Upper lobe of right lung (tissue), 1 donor: ENCODE data around the gene MYCBP2. TPM values are rescaled to one million over a fixed set of nuclear protein-coding genes. Genes with fewer than 3 reads are reported as not detected.

Experiments used
- ATAC-seq: fragments of 200-7000 bp; cut with Tn5 transposase; one replicate; pipeline ENCODE4 v1.9.1; 2020; ENCODE audit warnings: mild to moderate bottlenecking, moderate library complexity
- DNase-seq: peaks from one replicate; pipeline ENCODE4 v3.0.0-alpha.2; 2020
- H3K27ac ChIP-seq: fragments of 200-600 bp; one replicate; pipeline ENCODE4 v1.8.0; 2022
- H3K27me3 ChIP-seq: fragments of 200-600 bp; one replicate; pipeline ENCODE4 v1.8.0; 2022; ENCODE audit warnings: mild to moderate bottlenecking
- H3K36me3 ChIP-seq: fragments of 200-600 bp; one replicate; pipeline ENCODE4 v1.8.0; 2022
- H3K4me1 ChIP-seq: fragments of 200-600 bp; one replicate; pipeline ENCODE4 v1.8.0; 2022
- H3K4me3 ChIP-seq: fragments of 200-600 bp; one replicate; pipeline ENCODE4 v1.8.0; 2022; ENCODE audit warnings: mild to moderate bottlenecking
- H3K9me3 ChIP-seq: fragments of 200-600 bp; one replicate; pipeline ENCODE4 v1.8.0; 2022
- CTCF ChIP-seq: fragments of 200-600 bp; IDR thresholded peaks from one replicate; pipeline ENCODE4 v1.8.0; 2022; ENCODE audit warnings: antibody characterized with exemption
- intact Hi-C: fragments of 100-400 bp; cut with DNase I; formaldehyde crosslinking; loops from one replicate; pipeline ENCODE4 v1.11.0; 2022
- total RNA-seq: library from RNA; stranded (reverse); fragmentation: NEBNext Ultra II Directional; extraction: Animal tissue kit (Norgen Biotek cat#: 25700); gene quantifications from one replicate; pipeline ENCODE4 v1.2.1, GENCODE V29; 2021
- donor health status: DM: no; HTN: yes; CAD: no; lungs with severe emphysema.

The MYCBP2 gene
- total RNA-seq, 1 donor from 2014 or later, result 94.2 TPM

- ATAC-seq, result no peak
- no peaks in the 10 kb centered on the region for H3K27me3 ChIP-seq
- no peak for DNase-seq
- peaks cover 24% of the 10 kb centered on the region for H3K4me1 ChIP-seq
- intact Hi-C loops, result no loop called here
- no peaks in the 10 kb centered on the region for H3K9me3 ChIP-seq
- TF ChIP-seq CTCF, result no peak
- no peak overlapping the region for H3K27ac ChIP-seq
- no peak overlapping the region for H3K4me3 ChIP-seq
- no peaks in the 10 kb centered on the region for H3K36me3 ChIP-seq
Measured at GRCh38 chr13:77029436-77029835, 297.5 kb downstream of the MYCBP2 start.

- ATAC-seq, result no peak
- intact Hi-C loops, result no loop called here
- Histone ChIP-seq H3K4me1 (peaks cover 36% of the 10 kb centered on the region), H3K9me3 (no peaks in the 10 kb centered on the region), H3K27ac (peak overlapping the region; percentile 99), H3K27me3 (no peaks in the 10 kb centered on the region), H3K4me3 (no peak overlapping the region), H3K36me3 (no peaks in the 10 kb centered on the region)
- no peak for TF ChIP-seq CTCF
- DNase-seq, result no peak
Measured at GRCh38 chr13:77028202-77028601, 298.7 kb downstream of the MYCBP2 start.

- peak within 1 kb of the TSS; percentile 99 for H3K27ac ChIP-seq
- H3K4me3 ChIP-seq, result peak within 1 kb of the TSS; percentile 94
- H3K36me3 ChIP-seq, result no peaks in the 10 kb centered on the region
- no peaks in the 10 kb centered on the region for H3K27me3 ChIP-seq
- ATAC-seq (peak; percentile 91), DNase-seq (peak; percentile 93)
- intact Hi-C loops, result no loop called here
- H3K4me1 ChIP-seq, result peaks cover 45% of the 10 kb centered on the region
- H3K9me3 ChIP-seq, result no peaks in the 10 kb centered on the region
- no peak for TF ChIP-seq CTCF
Measured at GRCh38 chr13:77026861-77027621, 299.9 kb downstream of the MYCBP2 start, which contains the start of gene FBXL3. FBXL3 (minus strand) TSS chr13:77027159; CDS start chr13:77021860, 5,299 bp downstream.

- DNase-seq (peak; percentile 94), ATAC-seq (peak; percentile 89)
- intact Hi-C loops, result no loop called here
- Histone ChIP-seq H3K27me3 (no peaks in the 10 kb centered on the region), H3K36me3 (no peaks in the 10 kb centered on the region), H3K9me3 (no peaks in the 10 kb centered on the region), H3K4me1 (peaks cover 52% of the 10 kb centered on the region), H3K4me3 (peak overlapping the region; percentile 94), H3K27ac (peak overlapping the region; percentile 99)
- no peak for TF ChIP-seq CTCF
Measured at GRCh38 chr13:77026255-77026860, 300.5 kb downstream of the MYCBP2 start.

- Histone ChIP-seq H3K36me3 (peaks cover 18% of the 10 kb centered on the region), H3K27me3 (no peaks in the 10 kb centered on the region), H3K4me3 (peak overlapping the region; percentile 8), H3K27ac (no peak overlapping the region), H3K9me3 (no peaks in the 10 kb centered on the region), H3K4me1 (peaks cover 65% of the 10 kb centered on the region)
- DNase-seq (no peak), ATAC-seq (no peak)
- intact Hi-C loops, result no loop called here
- no peak for TF ChIP-seq CTCF
Measured at GRCh38 chr13:77022341-77022740, 304.6 kb downstream of the MYCBP2 start.
